GM15510 (cell line): ENCODE data around the gene DLGAP1.

ENCODE experiments used
- POLR2A ChIP-seq: IDR thresholded peaks from 3 replicates; pipeline ENCODE4 v1.6.1; 2011; ENCODE audit warnings: borderline replicate concordance; ENCODE audit not compliant: insufficient read length; ENCODE audit errors: extremely low read depth

DLGAP1 gene

GRCh38 chr18:4319738-4320677 is 135.1 kb downstream of the DLGAP1 start:
- TF ChIP-seq POLR2A: no peak

GRCh38 chr18:4318311-4318710 is 136.8 kb downstream of the DLGAP1 start:
- TF ChIP-seq POLR2A: no peak

- no peak for TF ChIP-seq POLR2A
Observed at GRCh38 chr18:4311136-4311535, 144.0 kb downstream of the DLGAP1 start.

- TF ChIP-seq POLR2A: no peak
Observed at GRCh38 chr18:4309227-4309626, 145.9 kb downstream of the DLGAP1 start.

- TF ChIP-seq POLR2A: no peak
Observed at GRCh38 chr18:4308576-4308975, 146.5 kb downstream of the DLGAP1 start.

- TF ChIP-seq POLR2A: no peak
Observed at GRCh38 chr18:4299395-4299794, 155.7 kb downstream of the DLGAP1 start.

GRCh38 chr18:4293337-4293736 is 161.8 kb downstream of the DLGAP1 start:
- TF ChIP-seq POLR2A: no peak

GRCh38 chr18:4292696-4293095 is 162.4 kb downstream of the DLGAP1 start:
- no peak for TF ChIP-seq POLR2A

- TF ChIP-seq POLR2A: no peak
Observed at GRCh38 chr18:4286256-4286655, 168.9 kb downstream of the DLGAP1 start.

- no peak for TF ChIP-seq POLR2A
Observed at GRCh38 chr18:4285525-4285924, 169.6 kb downstream of the DLGAP1 start.

- TF ChIP-seq POLR2A: no peak
Observed at GRCh38 chr18:4284528-4284927, 170.6 kb downstream of the DLGAP1 start.

GRCh38 chr18:4283746-4284291 is 171.3 kb downstream of the DLGAP1 start:
- no peak for TF ChIP-seq POLR2A

GRCh38 chr18:4282954-4283353 is 172.2 kb downstream of the DLGAP1 start:
- TF ChIP-seq POLR2A: no peak

GRCh38 chr18:4276953-4277585 is 178.0 kb downstream of the DLGAP1 start:
- no peak for TF ChIP-seq POLR2A

GRCh38 chr18:4271952-4272351 is 183.2 kb downstream of the DLGAP1 start:
- no peak for TF ChIP-seq POLR2A
